ENCODE data around the gene OR4D10.

- TF ChIP-seq CTCF (IDR thresholded peaks at IDR 0.05) (no peak), POLR2A (IDR thresholded peaks at IDR 0.05) (no peak), POLR2AphosphoS5 (IDR thresholded peaks at IDR 0.05) (no peak)
These were observed 50.4 kb downstream of the OR4D10 start for GRCh38 chr11:59523541-59523940.
